Stimulated activated CD8-positive, alpha-beta memory T cell treated with anti-CD3 and anti-CD28 coated beads, Interleukin-4, amount 100 ng/mL, for 48 hours (primary cell): ENCODE data around the gene ZNF391.
"Not testable (repeated sequence)": the region's sequence is repeated elsewhere in the genome, so short reads cannot be mapped to it uniquely, and the experiment has no call there.

Source experiments
- DNase-seq: peaks from one replicate; pipeline ENCODE4 v3.0.0-alpha.2; 2020

The ZNF391 gene

DNA sequence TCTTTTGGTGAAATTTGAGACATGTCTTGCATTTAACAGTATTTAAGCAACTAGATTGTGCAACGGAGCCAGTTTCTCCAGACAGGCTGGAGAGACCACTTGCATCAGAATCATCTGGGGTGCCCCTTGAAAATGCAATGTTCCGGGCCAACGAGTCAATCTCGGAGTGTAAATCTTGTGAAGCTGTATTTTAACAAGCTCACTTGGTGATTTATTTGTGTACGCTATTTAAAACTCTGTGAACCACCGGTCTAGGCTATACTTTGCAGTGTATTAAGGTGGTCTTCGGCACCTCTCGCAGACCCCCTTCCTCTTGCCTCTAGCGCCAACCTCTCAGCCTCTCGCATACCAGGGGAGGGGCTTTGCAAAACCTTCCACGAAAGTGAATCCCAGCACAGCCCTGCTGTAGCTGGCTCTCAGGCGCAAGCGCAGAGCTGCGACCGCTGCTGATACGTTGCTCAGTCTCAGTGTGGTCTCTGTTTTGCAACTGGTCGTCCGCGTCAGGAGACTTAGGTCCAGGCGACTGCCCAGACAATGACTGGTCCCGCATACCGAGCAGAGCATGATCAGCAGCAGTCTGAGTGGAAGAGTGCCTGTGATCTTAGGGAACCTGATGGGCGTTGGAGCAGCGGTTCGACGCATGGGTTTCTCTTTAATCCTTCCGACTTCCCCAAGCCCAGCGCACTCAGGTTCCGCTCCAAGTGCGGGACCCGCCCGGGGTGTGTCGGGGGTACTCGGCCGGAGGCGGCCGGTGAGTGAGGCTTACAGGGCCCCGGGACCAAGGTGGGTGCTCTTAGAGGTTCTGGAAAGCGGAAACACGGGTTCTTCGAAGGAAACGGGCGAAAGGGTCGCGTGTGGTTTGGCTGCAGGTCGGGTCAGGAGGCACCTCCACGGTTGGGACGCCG, at the start of gene ZNF391:
Gene ZNF391, plus strand, starts transcription at position 467 of the 905 bp plus-strand sequence. CDS start 11,612 bp downstream, outside the sequence.
- peak; percentile 83 for DNase-seq

DNA sequence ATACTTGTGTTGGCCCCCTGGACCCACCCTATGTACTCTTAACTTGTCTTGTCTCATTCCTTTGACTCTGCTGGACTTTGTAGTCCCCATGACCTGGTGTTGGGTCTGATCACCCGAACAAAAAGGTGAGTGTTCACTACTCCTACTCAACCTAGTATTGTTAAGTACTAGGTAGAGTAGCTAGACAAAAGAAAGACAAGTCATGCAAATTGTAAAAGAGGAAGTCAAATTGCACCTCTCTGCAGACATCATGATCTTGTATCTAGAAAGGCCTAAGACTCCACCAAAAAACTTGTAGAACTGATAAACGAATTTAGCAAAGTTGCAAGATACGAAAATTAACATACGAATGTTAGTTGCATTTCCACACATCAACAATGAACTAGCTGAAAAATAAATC, 35.7 kb upstream of the ZNF391 start:
- DNase-seq: no peak

DNA sequence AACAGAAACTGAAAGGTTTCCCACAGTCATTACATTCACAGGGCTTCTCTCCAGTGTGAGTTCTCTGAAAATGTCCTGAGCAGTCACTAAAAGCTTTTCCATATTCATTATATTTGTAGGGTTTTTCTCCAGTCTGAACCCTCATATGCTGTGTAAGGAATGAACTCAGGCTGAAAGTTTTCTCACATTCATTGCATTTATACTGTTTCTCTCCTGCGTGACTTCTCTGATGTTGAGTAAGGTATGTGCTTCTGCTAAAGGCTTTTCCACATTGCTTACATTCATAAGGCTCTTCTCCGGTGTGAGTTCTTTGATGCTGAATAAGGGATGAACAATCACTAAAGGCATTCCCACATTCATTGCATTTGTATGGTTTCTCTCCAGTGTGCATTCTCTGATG, 29.8 kb upstream of the ZNF391 start:
- DNase-seq: no peak

GRCh38 chr6:27359231-27359630, 29.3 kb upstream of the ZNF391 start:
- DNase-seq: no peak

DNA sequence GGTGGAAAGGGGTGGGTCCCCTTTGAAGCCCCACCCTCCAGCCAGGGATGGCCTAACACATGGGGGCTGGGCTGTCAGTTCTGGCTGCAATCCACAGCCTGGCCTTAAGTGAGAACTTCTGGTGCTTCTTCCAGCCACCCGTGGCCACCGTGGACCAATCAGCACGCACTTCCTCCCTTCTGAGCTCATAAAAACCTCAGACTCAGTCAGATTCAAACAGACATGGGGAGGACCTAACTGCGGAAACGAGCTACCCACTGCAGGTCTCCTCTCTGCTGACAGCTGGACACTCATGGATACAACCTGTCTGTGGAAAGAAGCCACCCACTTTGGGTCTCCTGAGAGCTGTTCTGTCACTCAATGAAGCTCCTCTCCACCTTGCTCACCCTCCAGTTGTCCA, 20.4 kb upstream of the ZNF391 start:
- DNase-seq: no peak

GRCh38 chr6:27370391-27370790, 18.2 kb upstream of the ZNF391 start:
- DNase-seq: no peak

DNA sequence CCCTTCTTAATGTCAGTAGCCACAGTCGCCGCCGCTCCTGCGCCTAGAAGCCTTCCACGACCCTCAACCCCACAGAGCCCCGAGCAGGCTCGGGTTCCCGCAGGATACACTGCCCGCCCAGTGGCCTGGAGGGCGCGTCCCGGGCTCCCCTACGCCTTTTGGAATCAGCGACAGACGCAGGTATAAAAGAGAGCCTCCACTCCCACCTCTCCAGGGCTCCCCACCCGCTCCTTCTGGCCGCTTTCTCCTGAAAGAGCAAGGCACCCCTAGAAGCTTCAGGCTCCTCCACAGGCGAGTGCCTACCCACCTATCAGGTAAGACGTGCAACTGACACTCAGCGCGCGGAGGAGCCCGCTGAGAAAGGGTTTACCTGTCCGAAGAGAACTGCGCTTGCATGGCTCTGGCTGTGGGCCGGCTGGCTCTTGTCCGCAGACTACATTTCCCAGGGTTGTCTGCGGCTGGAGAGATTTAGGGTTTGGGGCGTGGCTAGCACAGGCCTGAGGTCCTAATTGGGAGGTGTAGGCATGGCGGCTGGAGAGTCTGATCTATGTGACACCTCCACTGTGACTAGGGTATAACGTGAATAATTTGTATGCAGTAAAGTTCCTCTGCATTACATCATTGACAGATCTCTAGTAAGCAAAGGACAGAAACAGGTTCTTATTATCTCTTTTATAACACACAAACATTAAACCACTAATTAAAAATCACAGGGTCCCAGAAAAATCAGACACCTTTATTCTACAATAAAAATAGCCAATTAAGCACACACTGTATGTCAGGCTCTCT, 13.5 kb upstream of the ZNF391 start:
- peak; percentile 79 for DNase-seq

GRCh38 chr6:27375613-27376079, 12.9 kb upstream of the ZNF391 start:
- no peak for DNase-seq

- DNase-seq: not testable (repeated sequence)
These were observed 10.2 kb upstream of the ZNF391 start for GRCh38 chr6:27378406-27378805.

- DNase-seq: not testable (repeated sequence)
These were observed 7.6 kb upstream of the ZNF391 start for GRCh38 chr6:27381001-27381400.

DNA sequence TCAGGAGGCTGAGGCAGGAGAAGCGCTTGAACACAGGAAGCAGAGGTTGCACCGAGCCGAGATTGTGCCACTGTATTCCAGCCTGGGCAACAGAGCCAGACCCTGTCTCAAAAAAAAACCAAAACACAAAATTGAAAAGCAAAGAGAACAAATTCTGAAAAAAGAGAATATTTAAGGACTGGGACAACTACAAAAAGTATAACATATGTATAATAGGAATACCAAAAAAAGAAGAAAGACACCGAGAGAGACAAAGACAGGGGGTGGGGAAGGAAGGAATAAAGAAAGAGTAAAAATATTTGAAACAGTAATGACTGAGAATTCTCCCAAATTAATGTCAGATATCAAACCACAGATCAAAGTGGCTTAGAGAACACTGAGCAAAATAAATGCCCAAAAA, 5.5 kb upstream of the ZNF391 start:
- DNase-seq: no peak

DNA sequence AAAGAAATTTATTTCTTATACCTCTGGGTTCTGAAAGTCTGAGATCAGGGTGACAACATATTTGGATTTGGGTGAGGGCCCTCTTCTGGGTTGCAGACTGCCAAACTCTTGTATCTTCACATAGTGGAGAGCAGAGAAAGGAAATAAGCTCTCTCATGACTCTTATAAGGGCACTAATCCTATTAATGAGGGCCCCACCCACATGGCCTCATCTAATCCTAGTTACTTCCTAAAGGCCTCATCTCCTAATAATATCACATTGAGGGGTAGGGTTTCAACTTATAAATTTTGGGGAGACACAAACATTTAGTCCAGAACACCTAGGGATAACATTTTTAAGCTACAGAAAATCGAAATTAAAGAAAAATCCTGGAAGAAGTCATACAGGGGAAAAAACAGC, 5.1 kb upstream of the ZNF391 start:
- DNase-seq: no peak

DNA sequence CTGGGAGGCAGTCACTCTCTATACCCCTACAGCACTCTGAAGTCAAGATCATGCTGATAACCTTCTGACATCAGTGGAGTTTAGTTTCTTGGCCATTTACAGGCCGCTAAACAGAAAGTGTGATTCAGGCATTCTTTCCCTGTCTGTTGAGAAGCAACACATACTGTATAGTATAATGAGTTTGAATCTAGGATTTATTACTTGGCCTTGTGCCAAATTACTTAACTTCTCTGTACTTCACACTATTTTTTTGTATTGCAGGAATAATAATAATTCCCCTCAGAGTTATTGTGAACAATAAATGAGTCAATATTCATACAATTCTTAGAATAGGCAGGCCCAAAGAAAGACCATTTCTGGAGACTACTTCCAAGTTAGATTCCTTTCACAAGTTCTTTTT, 4.1 kb downstream of the ZNF391 start:
- DNase-seq: no peak

DNA sequence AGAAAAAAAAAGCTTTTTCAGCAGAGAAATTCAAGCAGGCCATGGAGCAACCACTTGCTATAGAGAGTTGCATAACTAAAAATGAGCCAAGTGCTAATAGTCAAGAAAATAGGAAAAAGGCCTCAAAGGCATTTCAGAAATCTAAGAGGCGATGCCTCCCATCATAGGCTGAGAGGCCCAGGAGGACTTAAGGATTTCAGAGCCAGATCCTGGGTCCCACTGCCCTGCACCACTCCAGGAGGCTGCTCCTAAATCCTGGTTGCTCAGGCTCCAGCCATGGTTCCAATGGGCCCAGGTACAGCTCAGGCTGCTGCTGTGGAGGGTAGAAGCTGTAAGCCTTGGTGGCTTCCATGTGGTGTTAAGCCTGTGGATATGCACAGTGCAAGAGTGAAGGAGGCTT, 5.5 kb downstream of the ZNF391 start:
- DNase-seq: no peak

DNA sequence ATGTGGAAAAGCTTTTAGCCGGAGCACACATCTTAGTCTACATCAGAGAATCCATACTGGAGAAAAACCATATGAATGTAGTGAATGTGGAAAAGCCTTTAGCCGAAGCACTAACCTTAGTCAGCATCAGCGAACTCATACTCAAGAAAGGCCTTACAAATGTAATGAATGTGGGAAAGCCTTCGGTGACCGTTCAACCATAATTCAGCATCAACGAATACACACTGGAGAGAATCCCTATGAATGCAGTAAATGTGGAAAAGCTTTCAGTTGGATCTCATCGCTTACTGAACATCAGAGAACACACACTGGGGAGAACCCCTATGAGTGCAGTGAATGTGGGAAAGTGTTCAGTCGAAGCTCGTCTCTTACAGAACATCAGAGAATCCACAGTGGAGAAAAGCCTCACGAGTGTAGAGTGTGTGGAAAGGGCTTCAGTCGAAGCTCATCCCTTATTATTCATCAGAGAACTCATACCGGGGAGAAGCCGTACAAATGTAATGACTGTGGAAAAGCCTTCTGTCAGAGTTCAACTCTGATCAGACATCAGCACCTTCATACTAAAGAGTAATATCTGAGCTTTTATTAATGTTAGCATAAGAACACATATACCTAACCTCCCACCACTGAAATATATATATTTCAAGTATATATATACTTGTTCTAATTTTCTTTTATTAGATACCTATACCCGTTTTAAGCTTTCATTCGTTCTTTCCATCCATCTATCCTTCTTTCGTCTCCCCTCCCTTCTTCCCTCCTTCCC, 12.5 kb downstream of the ZNF391 start:
- DNase-seq: no peak

DNA sequence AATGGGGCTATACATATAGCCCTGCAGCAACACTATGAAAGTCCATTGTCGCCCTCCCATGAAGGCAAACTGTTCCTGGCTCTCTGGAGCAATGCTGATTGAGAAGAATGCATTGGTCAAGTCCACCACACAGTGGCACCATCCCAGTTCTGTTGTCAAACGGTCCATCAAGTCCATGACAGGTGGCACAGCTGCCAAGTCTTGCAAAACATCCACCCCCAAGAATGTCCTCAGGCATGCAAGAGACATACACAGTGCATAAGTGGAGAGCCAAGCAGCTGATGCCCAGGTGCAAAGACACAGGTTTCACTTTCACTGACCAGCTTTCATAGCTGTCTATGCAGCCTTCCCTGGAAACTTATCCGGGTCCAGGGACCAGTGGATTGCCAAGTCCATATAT, 17.5 kb downstream of the ZNF391 start:
- DNase-seq: no peak

GRCh38 chr6:27407153-27407814, 18.7 kb downstream of the ZNF391 start:
- no peak for DNase-seq

- DNase-seq: no peak
These were observed 25.7 kb downstream of the ZNF391 start for GRCh38 chr6:27414300-27414699.

- DNase-seq: no peak
These were observed 26.4 kb downstream of the ZNF391 start for GRCh38 chr6:27414996-27415395.

DNA sequence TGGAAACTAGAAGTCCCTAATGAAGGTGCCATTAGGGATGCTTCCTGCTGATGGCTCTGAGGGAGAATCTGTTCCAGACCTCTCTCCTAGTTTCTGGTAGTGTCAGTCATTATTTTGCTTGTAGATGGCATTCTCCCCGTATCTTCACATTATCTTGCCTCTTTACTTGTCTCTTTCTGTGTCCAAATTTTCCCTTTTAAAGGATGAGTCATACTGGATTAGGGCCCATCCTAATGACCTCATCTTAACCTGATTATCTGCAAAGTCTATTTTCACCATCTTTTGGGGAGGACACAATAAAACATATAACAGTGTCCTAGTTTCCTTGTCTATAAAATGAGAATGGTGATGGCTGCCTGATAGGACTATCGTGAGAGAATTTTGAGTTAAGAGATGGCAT, 27.3 kb downstream of the ZNF391 start:
- no peak for DNase-seq

GRCh38 chr6:27419363-27419762, 30.8 kb downstream of the ZNF391 start:
- no peak for DNase-seq

- DNase-seq: no peak
These were observed 34.2 kb downstream of the ZNF391 start for GRCh38 chr6:27422651-27423332.
